Forelimb muscle (tissue), 1 donor: ENCODE results near the gene TAF7L. TPM values are rescaled to one million over a fixed set of nuclear protein-coding genes. Genes with fewer than 3 reads are reported as not detected.
"Not testable (repeated sequence)": the region's sequence is repeated elsewhere in the genome, so short reads cannot be mapped to it uniquely, and the experiment has no call there.

Experiments
- DNase-seq: peaks from one replicate; pipeline ENCODE4 v3.0.0-alpha.2; 2013; ENCODE audit warnings: low read depth
- polyA plus RNA-seq: library from polyadenylated mRNA; unstranded; fragments of 120-200 nt; gene quantifications from one replicate; pipeline ENCODE4 v1.2.1, GENCODE V29; 2013; ENCODE audit not compliant: insufficient read length

Gene TAF7L, protein sequence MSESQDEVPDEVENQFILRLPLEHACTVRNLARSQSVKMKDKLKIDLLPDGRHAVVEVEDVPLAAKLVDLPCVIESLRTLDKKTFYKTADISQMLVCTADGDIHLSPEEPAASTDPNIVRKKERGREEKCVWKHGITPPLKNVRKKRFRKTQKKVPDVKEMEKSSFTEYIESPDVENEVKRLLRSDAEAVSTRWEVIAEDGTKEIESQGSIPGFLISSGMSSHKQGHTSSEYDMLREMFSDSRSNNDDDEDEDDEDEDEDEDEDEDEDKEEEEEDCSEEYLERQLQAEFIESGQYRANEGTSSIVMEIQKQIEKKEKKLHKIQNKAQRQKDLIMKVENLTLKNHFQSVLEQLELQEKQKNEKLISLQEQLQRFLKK
- 0.25 TPM for polyA plus RNA-seq

DNA sequence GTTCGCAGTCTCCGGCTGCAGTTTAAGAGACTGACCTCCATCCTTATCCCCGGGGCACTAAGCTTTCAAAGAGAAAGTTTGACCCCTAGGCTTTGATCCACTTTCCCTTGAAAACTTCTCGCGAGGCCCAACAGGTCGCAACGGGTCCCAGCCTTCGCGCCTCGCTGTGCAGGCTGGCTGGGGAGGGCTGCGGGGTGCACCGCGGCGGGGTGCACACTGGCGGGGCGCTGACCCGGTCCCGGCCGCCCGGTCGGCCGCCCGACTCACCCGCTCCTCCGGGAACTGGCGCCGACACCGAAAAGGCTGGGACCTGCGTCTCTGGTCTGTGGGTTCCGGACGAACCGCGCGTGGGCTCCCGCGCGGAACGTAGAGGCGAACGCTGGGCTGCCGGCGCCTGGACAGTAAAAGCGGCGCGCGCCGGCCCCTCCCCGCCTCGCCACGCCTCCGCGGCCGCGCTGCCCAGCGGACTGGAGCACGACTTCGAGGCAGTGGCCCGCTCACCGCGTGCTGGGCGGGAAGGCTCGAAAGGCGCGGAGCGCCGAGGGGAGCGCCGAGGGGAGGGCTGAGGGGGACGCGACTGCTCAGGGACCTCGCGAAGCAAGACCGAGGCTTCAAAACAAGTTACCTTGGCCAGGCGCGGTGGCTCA is at the start of gene TAF7L:
TSS of gene TAF7L (minus strand) at position 378 of the 647 bp plus-strand sequence. CDS start 3,791 bp downstream, outside the sequence.
- no peak for DNase-seq

DNA sequence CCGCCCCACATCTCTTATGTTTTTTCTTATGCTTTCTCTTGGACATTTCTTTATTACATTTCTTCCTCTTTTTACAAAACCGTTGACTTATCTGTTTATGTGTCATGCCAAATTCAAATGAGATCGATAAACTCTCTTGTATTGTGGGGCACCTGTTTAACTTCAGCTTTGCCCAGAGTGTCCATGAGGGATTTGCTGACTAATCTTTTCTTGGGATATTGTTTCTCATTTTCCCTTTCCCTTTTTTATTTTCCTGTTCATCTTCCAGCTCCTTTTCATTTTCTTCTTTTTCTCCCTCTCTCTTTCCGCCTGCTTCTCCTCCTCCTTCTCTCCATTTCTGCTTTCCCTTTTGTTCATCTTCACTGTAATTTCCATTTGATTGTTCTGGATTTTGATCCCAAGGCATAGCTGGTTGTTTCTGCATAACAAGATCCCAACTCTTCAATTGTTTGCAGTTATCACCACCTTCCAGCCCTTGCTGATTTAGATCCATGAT is 46.7 kb upstream of the TAF7L start:
- DNase-seq: no peak

DNA sequence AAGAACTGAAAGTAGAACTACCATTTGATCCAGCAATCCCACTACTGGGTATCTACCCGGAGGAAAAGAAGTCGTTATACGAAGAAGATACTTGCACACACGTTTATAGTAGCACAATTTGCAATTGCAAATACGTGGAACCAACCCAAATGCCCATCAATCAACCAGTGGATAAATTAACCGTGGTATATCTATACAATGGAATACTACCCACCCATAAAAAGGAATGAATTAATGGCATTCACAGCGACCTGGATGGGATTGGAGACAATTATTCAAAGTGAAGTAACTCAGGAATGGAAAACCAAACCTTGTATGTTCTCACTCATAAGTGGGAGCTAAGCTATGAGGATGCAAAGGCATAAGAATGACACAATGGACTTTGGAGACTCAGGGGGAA is 43.2 kb upstream of the TAF7L start:
- not testable (repeated sequence) for DNase-seq

DNA sequence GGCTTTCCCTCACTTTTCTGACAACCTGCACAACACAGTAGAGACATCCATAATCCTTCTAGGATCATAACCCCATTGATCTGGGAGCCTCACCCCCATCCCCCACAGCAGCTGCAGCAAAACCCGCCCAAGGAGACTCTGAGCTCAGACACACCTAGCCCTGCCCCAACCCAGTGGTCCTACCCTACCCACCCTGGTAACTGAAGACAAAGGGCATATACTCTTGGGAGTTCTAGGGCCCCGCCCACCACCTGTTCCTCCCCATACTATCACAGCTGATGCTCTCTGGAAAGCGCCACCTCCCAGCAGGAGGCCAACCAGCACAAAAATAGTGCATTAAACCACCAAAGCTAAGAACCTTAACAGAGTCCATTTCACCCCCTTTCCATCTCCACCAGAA is 35.5 kb upstream of the TAF7L start:
- DNase-seq: not testable (repeated sequence)

DNA sequence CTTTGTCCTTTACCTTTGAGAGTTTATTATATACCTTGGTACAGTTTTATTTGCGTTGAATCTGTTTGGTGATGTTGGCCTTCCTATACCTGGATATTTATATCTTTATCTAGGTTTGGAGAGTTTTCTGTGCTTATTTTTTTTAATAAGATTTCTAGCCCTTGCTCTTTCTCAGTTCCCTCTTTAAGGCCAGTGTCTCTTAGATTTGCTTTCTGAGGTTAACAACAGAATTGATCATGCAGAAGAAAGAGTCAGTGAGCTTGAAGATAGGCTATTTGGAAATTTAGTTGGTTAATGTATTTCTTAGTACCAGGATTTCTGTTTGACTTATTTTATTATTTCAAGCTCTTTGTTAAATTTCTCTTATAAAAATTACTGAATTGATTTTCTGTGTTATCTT is 12.7 kb upstream of the TAF7L start:
- no peak for DNase-seq

DNA sequence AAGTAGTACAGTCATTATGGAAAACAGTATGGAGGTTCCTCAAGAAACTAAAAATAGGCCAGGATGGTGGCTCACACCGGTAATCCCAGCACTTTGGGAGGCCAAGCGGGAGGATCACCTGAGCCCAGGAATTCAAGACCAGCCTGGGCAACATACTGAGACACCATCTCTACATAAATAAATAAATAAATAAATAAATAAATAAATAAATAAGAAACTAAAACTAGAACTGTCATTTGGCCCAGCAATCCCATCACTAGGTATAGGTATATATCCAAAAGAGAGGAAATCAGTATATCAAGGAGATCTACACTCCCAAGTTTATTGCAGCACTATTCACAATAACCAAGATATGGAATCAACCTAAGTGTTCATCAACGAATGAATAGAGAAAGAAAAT is 4.5 kb upstream of the TAF7L start:
- not testable (repeated sequence) for DNase-seq

DNA sequence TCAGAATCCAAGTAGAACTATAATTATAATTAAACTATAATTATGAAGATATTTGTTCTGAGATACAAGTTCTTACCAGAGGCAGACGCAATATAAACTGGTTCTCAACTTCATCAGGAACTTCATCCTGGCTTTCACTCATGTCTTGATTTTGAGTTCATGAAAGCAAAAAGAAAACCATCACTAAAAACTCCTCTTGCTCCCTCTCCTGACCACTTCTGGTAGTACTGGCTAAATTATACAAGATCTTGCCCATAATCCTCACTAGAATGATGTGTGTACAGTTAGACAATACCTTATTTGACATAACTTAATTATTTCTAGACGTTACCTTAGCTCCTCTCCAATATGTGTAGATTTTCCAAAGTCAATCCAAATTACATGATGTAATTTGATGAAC is 3.7 kb downstream of the TAF7L start:
- DNase-seq: peak; percentile 9

DNA sequence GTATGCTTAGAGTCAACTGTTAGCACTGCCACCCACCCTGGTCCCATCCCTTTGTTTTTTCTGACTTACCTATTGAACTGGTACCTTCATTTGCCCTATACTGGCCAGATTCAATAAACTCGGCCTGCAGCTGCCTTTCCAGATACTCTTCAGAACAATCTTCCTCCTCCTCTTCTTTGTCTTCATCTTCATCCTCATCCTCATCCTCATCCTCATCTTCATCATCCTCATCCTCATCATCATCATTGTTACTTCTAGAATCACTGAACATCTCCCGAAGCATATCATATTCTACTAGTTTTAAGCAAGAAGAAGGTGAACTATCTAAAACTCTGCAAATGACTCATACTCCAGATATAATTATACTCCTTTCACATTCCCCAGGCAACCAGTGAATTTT is 14.9 kb downstream of the TAF7L start:
- DNase-seq: no peak

DNA sequence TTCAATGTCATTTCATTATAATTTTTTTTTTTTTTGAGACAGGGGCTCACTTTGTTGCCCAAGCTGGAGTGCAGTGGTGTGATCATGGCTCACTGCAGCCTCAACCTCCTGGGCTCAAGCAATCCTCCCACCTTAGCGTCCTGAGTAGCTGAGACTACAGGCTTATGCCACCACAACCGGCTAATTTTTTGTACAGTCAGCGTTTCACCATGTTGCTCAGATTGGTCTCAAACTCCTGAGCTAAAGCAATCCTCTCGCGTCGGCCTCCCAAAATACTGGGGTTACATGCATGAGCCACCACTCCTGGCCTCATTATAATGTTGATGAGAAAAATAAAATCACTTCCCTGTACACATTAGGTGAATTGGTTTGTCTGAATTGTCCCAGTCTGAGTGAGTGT is 16.9 kb downstream of the TAF7L start:
- no peak for DNase-seq

DNA sequence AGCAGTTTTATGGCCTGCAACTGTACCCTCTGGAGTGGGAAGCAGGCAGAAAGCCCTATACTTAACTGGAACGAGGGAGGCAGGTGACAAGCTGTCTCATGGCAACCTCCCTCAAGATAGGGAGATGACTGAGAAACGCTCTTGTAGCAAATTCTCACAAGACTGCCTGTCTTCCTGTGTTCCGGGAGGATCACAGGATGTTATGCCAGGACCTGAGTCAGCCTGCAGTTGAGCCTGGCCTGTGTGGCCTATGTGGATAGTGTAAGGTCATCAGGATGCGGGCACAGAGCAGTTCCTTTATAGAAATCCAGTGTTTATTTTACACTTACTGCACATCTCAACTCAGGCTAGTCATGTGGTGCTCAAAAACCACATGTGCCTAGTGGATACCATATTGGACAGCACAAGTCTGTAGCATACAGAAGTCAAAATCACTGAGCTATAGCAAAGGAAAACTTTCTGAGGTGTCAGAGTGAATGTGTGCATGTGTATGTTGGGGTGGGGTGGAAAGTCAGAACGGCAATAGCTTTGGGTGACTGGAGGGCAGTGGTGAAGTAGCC is 25.2 kb downstream of the TAF7L start:
- no peak for DNase-seq

DNA sequence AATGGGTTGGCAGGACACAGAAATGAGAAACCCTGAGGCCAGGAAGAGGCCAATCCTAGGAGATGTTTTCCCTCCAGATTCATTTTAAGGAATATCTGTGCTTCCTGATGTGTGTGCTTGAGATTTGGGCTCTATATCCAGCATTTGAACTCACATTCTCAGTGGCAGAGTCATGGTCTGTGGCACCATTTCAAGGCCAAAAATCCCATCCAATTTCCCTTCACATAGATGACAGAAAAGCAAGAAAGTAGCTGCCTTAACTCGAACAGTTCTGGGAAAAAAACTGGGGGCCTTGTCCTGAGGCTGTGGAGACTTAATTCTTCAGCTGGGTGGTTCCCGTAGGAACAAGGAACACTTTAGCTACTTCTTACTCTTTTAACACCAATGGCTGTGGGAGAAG is 27.4 kb downstream of the TAF7L start:
- no peak for DNase-seq

DNA sequence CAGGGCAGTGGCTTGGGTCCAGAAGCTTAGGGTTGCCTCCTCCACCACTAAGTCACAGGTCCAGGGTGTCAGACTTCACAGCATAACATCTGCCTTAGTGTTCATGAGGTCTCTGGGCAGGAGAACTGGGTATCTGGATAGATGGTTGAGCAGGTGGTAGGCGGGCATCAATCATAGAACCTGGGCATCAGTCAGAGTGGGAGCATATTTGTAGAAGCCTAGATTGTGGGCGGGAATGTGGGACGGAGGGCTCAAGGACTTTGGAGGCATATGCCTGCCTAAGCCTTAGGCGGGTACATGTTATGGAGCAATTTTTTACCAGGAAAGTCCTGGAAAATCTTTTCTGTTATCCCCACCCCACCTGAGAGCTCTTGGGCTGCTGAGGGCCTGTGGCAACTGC is 28.5 kb downstream of the TAF7L start:
- DNase-seq: no peak

DNA sequence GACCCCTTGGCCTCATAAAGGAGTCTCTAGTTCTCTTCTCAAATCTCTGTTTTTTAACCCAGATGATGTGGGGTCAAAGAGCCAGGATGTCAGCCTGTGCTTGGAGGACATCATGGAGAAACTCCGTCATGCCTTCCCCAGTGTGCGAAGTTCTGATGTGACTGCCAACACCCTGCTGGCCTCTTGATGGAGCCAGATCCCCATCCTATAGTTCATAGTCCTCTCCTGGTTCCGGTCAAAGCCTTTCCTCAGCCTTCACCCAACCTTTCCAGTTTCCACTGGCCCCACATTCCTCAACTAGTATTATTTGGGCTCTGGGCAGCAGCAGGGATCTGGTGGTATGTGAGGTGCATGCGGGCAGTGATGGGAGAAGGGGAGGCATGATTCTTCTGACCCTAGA is 30.7 kb downstream of the TAF7L start:
- DNase-seq: no peak

DNA sequence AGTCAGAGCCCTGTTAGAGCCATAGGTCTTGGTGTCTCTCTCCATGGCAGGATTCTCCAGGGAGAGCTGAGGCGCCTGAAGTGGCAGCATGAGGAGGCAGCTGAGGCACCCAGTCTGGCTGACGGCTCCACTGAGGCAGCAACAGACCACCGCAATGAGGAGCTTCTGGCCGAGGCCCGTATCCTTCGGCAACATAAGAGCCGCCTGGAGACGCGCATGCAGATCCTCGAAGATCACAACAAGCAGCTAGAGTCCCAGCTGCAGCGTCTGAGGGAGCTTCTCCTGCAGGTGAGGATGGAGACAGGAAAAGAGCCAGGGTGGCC is 32.9 kb downstream of the TAF7L start:
- DNase-seq: no peak

DNA sequence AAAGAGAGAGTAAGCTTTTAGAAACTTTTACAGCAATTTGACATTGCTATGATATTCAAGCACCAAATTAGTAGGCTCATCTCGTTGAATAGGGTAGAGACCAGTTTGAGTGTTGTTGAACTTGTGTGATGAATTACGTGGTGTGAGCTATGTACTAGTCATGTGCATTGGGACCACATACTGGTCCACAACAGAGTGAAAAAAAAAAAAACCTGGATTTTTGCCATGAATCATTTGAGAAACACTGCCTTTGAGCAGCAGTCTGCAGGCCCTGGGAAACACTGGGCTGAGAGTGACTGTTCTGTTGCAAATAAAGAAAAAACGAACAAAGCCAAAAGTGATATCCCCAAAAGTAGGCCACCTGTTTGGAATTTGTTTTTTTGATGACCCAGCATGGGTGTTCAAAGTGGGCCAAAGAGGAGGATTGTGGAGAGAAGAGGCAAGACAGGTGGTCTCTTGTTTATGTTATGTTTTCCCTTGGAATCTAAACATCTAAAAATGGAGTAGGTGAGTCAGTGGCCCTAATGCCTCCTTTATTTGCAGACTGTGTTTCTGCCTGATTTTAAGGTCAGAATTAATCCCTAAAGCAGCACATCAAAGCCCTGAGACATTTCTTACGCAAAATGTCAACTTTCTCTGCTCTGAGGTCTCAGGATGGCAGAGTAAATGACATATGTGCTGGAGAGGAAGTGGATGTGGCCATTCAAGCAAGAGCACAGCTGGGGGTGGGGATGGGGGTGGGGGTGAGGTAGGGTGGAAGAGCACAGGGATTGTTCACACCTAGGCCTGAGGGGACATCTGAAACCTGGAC is 33.5 kb downstream of the TAF7L start:
- DNase-seq: no peak

DNA sequence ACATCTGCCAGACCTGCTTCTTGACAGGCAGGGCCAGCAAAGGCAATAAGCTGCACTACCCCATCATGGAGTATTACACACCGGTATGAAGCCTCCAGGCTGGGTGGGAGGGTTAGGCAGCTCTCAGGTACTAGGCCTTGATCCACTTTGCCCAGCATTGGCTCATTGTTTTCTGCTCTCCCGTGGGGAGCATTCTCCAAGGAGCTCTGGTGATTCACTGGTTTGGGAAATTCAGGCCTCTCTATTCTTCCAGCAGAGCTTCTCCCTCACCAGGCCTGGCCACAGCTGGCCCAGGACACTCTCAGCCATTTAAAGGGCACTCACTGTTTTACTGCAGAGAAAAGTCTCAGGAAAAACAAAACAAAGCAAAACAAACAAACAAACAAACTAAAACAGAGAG is 38.5 kb downstream of the TAF7L start:
- no peak for DNase-seq

DNA sequence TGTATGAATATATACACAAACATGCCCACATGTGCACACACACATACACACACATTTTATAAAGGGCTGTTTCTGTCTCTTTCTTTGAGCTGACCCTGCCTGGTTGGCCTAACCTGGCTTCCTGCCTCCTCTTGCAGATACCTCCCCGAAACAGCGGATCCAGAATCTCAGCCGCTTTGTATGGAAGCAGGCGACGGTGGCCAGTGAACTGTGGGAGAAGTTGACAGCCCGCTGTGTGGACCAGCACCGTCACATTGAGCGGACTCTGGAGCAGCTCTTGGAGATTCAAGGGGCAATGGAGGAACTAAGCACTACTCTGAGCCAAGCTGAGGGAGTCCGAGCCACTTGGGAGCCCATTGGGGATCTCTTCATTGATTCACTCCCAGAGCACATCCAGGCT is 49.6 kb downstream of the TAF7L start:
- no peak for DNase-seq

DNA sequence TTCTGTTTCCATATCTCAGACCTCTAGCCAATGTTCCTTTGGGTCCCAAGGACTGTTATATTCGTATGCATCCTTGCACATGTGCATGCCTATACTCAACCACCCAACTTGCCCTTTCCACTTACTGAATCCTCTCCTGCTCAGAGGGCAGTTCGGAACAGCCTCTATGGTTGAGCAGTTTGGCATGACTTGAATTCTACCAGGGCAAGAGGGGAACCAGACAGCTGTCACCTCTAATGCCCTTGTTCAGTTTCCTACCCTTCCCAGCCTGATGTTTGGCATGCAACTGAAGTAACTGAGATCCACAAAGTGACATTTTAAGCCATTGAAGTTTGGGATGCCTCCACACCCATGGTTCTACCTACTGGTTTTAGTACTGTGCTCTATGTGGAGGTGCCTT is 54.1 kb downstream of the TAF7L start:
- DNase-seq: no peak

DNA sequence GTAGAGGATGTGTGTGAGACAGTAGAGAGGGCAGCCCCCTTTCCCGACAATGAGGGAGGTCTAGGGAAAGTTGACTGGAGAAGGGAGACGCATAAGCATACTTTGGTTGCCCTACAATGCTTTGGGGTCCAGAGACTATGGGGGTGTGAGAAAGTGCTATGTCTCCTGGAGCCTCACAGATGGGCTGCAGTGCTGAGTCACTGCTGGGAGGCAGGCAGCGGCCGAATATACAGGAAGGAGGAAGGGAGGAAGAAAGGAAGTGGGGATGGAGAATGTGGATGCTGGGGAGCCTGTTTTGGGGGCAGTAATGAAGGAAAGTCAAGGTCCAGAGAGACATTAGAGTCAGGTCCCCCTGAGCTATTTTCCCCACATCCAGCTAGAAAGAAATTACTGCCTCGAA is 58.8 kb downstream of the TAF7L start:
- no peak for DNase-seq

DNA sequence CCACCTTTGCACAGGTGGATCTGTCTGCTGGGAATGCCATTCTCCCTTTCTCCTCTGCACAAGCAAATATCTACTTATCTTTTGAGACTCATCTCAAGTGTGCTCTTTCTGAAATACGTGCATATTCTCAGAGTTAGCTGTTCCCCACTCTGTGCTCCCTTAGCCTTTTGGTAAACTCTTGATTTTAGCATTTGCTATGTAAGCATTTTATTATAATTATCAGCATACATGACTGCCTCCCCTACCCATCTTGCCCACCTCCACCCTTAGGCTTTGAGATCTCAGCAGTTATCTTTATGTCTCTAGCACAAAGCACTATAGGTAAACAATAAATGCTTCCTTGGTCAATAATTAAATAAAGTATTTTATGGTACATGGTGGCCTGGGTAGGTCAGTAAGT is 60.1 kb downstream of the TAF7L start:
- DNase-seq: no peak

DNA sequence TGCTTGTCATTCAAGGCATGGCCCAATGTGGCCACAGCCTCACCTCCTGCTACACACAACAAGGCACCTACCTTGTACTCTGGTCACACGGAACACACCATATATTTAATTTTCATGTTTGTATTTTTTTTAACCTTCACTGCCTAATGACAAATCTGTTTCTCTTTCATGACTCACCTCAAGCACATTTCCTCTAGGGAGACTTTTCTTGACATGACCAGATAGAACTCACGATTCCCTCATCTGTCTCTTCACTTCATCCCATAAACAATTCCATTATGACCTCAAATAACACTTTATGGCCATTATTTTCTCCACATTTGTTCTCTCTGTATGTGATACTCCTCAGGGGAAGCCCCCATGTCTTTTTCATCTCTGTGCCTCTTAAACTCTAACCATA is 60.5 kb downstream of the TAF7L start:
- DNase-seq: no peak

DNA sequence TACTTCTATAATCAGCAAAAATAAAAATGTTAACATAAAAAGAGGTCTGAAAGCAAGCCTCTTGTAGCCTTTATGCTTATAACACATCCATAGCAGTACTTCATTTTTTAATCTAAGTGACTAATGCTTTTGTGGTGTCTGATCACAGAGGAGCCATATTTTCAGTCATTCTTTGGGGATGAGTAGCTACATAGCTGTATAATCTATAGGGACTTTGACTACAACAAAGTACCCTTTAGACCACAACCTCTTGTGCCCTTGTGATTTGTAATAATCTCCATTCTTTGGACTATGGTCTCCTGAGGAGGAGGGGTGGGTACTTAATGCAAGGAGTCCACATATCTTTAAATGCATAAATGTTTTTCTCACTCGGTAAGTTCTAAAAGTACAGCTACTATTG is 62.0 kb downstream of the TAF7L start:
- DNase-seq: no peak
